Endothelial cell of umbilical vein (primary cell): Measurements from ENCODE around the gene GM2A. TPM values are rescaled to one million over a fixed set of nuclear protein-coding genes. Genes with fewer than 3 reads are reported as not detected.

Experiments
- BruUV-seq: library from RNA; stranded (reverse); fragments of 400-500 nt; replicated peaks from 2 replicates; lab custom pipeline; 2021; lab: Mats Ljungman, UMichigan
- CTCF ChIA-PET: fragments of 300-600, 350-600 bp; sonication (Branson Sonifier 250); formaldehyde crosslinking; loops from one replicate; lab custom pipeline; 2021; ENCODE audit warnings: antibody characterized with exemption, inconsistent platforms; lab: Charles Lee
- POLR2A ChIA-PET: fragments of 300-600, 350-600 bp; sonication (Branson Sonifier 250); formaldehyde crosslinking; loops from one replicate; lab custom pipeline; 2021; ENCODE audit warnings: antibody characterized with exemption, inconsistent platforms; lab: Charles Lee
- DNase-seq: peaks from one replicate; pipeline ENCODE4 v3.0.0-alpha.2; 2011; ENCODE audit warnings: low read depth, low spot score
- FAIRE-seq: peaks from 2 replicates; lab custom pipeline; 2011; peaks lifted over from hg19 to GRCh38; lab: Jason Lieb, UNC
- H2AFZ ChIP-seq: 2 replicates; pipeline ENCODE4 v1.6.0; 2012; ENCODE audit warnings: low read depth, low read length, control low read depth, inconsistent platforms
- H3K27ac ChIP-seq: 2 replicates; pipeline ENCODE4 v1.5.1; 2011; ENCODE audit warnings: low read depth, mild to moderate bottlenecking, control low read depth, low read length, moderate library complexity; ENCODE audit not compliant: insufficient read depth
- H3K27me3 ChIP-seq, 2 experiments: 2 replicates each; pipeline versions ENCODE4 v1.6.0 to v1.6.1; 2011; ENCODE audit warnings: low read length in 2 of 2, mixed read lengths in 1 of 2; ENCODE audit not compliant: control insufficient read depth in 2 of 2, insufficient read depth in 2 of 2
- H3K36me3 ChIP-seq, 2 experiments: 2 replicates in 1 of 2; 3 replicates in 1 of 2; pipeline ENCODE4 v1.5.1; 2011; ENCODE audit warnings: low read length in 2 of 2, mild to moderate bottlenecking in 1 of 2, moderate library complexity in 1 of 2; ENCODE audit not compliant: control insufficient read depth in 2 of 2, insufficient read depth in 2 of 2; ENCODE audit errors: extremely low read depth in 1 of 2
- H3K4me1 ChIP-seq: 3 replicates; pipeline ENCODE4 v1.5.1; 2011; ENCODE audit warnings: mild to moderate bottlenecking, low read length; ENCODE audit not compliant: control insufficient read depth, insufficient read depth; ENCODE audit errors: extremely low read depth
- H3K4me2 ChIP-seq: 2 replicates; pipeline ENCODE4 v1.6.1; 2011; ENCODE audit warnings: low read length, control low read depth, mixed read lengths; ENCODE audit not compliant: insufficient read depth
- H3K4me3 ChIP-seq, 3 experiments: fragments of 200-600 bp in 1 of 3; sonication (generic), shearing (Covaris generic) in 1 of 3; replicated peaks in 1 of 3; 2 replicates each; pipeline ENCODE4 v1.5.1; 2011 to 2016; ENCODE audit warnings: control low read depth in 3 of 3, low read length in 3 of 3, mild to moderate bottlenecking in 2 of 3, inconsistent platforms in 1 of 3, low read depth in 1 of 3, moderate library complexity in 1 of 3; ENCODE audit not compliant: insufficient read depth in 1 of 3
- H3K79me2 ChIP-seq: 2 replicates; pipeline ENCODE4 v1.6.0; 2012; ENCODE audit warnings: low read length, inconsistent platforms; ENCODE audit not compliant: control insufficient read depth, insufficient read depth
- H3K9ac ChIP-seq: replicated peaks from 2 replicates; pipeline ENCODE3; 2011; ENCODE audit warnings: low read length, control low read depth; ENCODE audit not compliant: insufficient read depth; ENCODE audit errors: extremely low read depth
- H3K9me1 ChIP-seq: replicated peaks from 3 replicates; pipeline ENCODE4 v1.6.0; 2011; ENCODE audit warnings: mild to moderate bottlenecking, low read length; ENCODE audit not compliant: control insufficient read depth, insufficient read depth; ENCODE audit errors: extremely low read depth
- H3K9me3 ChIP-seq: replicated peaks from 2 replicates; pipeline ENCODE4 v1.5.1; 2012; ENCODE audit warnings: low read length, inconsistent platforms; ENCODE audit not compliant: control insufficient read depth, insufficient read depth
- H4K20me1 ChIP-seq: replicated peaks from 2 replicates; pipeline ENCODE3; 2011; ENCODE audit warnings: mild to moderate bottlenecking, low read length; ENCODE audit not compliant: control insufficient read depth, insufficient read depth; ENCODE audit errors: extremely low read depth
- CTCF ChIP-seq, 2 donors: IDR thresholded peaks; 1 replicate in 1 of 2; 2 replicates in 1 of 2; pipeline ENCODE4 v1.5.1; 2011; ENCODE audit warnings: low read length in 2 of 2, mild to moderate bottlenecking in 2 of 2, moderate library complexity in 2 of 2, control low read depth in 1 of 2, inconsistent platforms in 1 of 2, low read depth in 1 of 2; ENCODE audit not compliant: insufficient read depth in 1 of 2; ENCODE audit errors: extremely low read depth in 1 of 2
- EZH2 ChIP-seq: IDR thresholded peaks from 2 replicates; pipeline ENCODE4 v1.6.1; 2012; ENCODE audit warnings: borderline replicate concordance, low read depth, mild to moderate bottlenecking, moderate library complexity, low read length, inconsistent platforms; ENCODE audit not compliant: severe bottlenecking
- FOS ChIP-seq: IDR thresholded peaks from 2 replicates; pipeline ENCODE4 v1.6.1; 2011; ENCODE audit warnings: mild to moderate bottlenecking, low read length, moderate library complexity, borderline replicate concordance; ENCODE audit not compliant: insufficient read depth
- GATA2 ChIP-seq: IDR thresholded peaks from 2 replicates; pipeline ENCODE4 v1.7.0; 2011; ENCODE audit warnings: low read depth, mild to moderate bottlenecking, moderate library complexity, mixed read lengths, low read length; ENCODE audit not compliant: insufficient read length, insufficient read depth
- JUN ChIP-seq: IDR thresholded peaks from 2 replicates; pipeline ENCODE4 v1.6.1; 2011; ENCODE audit warnings: borderline replicate concordance, low read depth; ENCODE audit not compliant: insufficient read length, insufficient read depth
- MAX ChIP-seq: IDR thresholded peaks from 2 replicates; pipeline ENCODE4 v1.6.1; 2011; ENCODE audit not compliant: insufficient read depth, insufficient read length
- MYC ChIP-seq: IDR thresholded peaks from one replicate; pipeline ENCODE4 v1.6.1; 2011; ENCODE audit warnings: mild to moderate bottlenecking, low read depth, low read length
- POLR2A ChIP-seq: IDR thresholded peaks from 2 replicates; pipeline ENCODE4 v1.6.1; 2012; ENCODE audit warnings: low read depth, mild to moderate bottlenecking, control low read depth, low read length
- POLR2AphosphoS5 ChIP-seq: IDR thresholded peaks from 2 replicates; pipeline ENCODE4 v1.6.1; 2012; ENCODE audit warnings: low read depth, mild to moderate bottlenecking, control low read depth, low read length, moderate library complexity; ENCODE audit not compliant: insufficient read depth
- dilution Hi-C: fragments of 300-500 bp; cut with MboI; formaldehyde crosslinking; loops from one replicate; pipeline ENCODE4 v1.15.0; 2019; ENCODE audit warnings: low sequenced_read_pairs; ENCODE audit not compliant: extremely low pct_ligation_motif_present
- intact Hi-C: fragments of 100-400 bp; cut with micrococcal nuclease; formaldehyde crosslinking; loops from one replicate; pipeline ENCODE4 v1.10.0; 2022
- polyA plus RNA-seq, 4 experiments: library from polyadenylated mRNA; depleted of rRNA in 3 of 4; stranded (reverse) in 3 of 4; unstranded in 1 of 4; fragments of >200 nt; gene quantifications; 2 replicates each; pipeline versions ENCODE4 v1.2.1 to v1.2.3, GENCODE V29; 2011 to 2012; ENCODE audit warnings: missing spikeins in 1 of 4
- total RNA-seq: library from RNA; stranded (reverse); gene quantifications from 2 replicates; pipeline ENCODE4 v1.2.3, GENCODE V29; 2021

Gene GM2A
- total and polyA plus RNA-seq, 2 donors (not counting 3 experiments of a cell fraction or from before 2014, with no cell fraction given): 14.0 to 21.2 TPM

GRCh38 chr5:151312756-151313324 is 59.9 kb downstream of the GM2A start:
- BruUV-seq: no TSS peak
- dilution Hi-C loops: no loop called here
- FAIRE-seq: no peak
- no peak for DNase-seq
- TF ChIP-seq POLR2AphosphoS5 (no peak), GATA2 (no peak), FOS (no peak), JUN (no peak), MAX (no peak), MYC (no peak), CTCF (IDR thresholded peaks at IDR 0.05; ENCODE audit: extremely low read depth in 1 of 2, insufficient read depth in 1 of 2, low read depth in 1 of 2, low read length in 2 of 2) (no peak), EZH2 (no peak), POLR2A (no peak)
- no peaks in the 10 kb centered on the region for H3K4me1 ChIP-seq
- H3K27me3 ChIP-seq: no peaks in the 10 kb centered on the region
- no peak overlapping the region for H3K4me3 ChIP-seq
- no peaks in the 10 kb centered on the region for H4K20me1 ChIP-seq
- ChIA-PET POLR2A (no interaction called here), CTCF (interaction anchor here (0.6 kb wide), 1 partner anchor 219 kb away, joined by 3 read pairs; no protein-coding TSS in a partner anchor)
- H3K36me3 ChIP-seq: no peaks in the 10 kb centered on the region
- no peak overlapping the region for H3K4me2 ChIP-seq
- no peak overlapping the region for H2AFZ ChIP-seq
- no peak overlapping the region for H3K9ac ChIP-seq
- no peak overlapping the region for H3K27ac ChIP-seq
- H3K9me1 ChIP-seq: no peaks in the 10 kb centered on the region
- H3K9me3 ChIP-seq: no peaks in the 10 kb centered on the region
- no peaks in the 10 kb centered on the region for H3K79me2 ChIP-seq
- intact Hi-C loops: loop anchor here (10.0 kb wide), 2 partner anchors 148 to 192 kb away; no protein-coding TSS in a partner anchor
